H9 (cell line): ENCODE results near the gene NID1. TPM values are rescaled to one million over a fixed set of nuclear protein-coding genes. Genes with fewer than 3 reads are reported as not detected.

Experiments
- DNase-seq: peaks from one replicate; pipeline ENCODE4 v3.0.0-alpha.2; 2017
- H2AFZ ChIP-seq: one replicate; pipeline ENCODE4 v1.6.1; 2013; ENCODE audit warnings: mild to moderate bottlenecking, low read length, control low read depth, moderate library complexity
- H2AK5ac ChIP-seq: 2 replicates; pipeline ENCODE4 v1.6.1; 2013; ENCODE audit warnings: low read length, control low read depth, mixed read lengths; ENCODE audit not compliant: insufficient read length
- H2BK120ac ChIP-seq: one replicate; pipeline ENCODE4 v1.6.1; 2013; ENCODE audit warnings: low read depth, mild to moderate bottlenecking, low read length, control low read depth, inconsistent platforms; ENCODE audit not compliant: poor library complexity, severe bottlenecking
- H2BK12ac ChIP-seq: 2 replicates; pipeline ENCODE4 v1.6.1; 2013; ENCODE audit warnings: low read length, control low read depth, mixed read lengths, low read depth; ENCODE audit not compliant: insufficient read length
- H2BK15ac ChIP-seq: 2 replicates; pipeline ENCODE4 v1.6.1; 2013; ENCODE audit warnings: low read depth, low read length, control low read depth
- H2BK20ac ChIP-seq: one replicate; pipeline ENCODE4 v1.6.1; 2013; ENCODE audit warnings: low read depth, mild to moderate bottlenecking, low read length, control low read depth, inconsistent platforms; ENCODE audit not compliant: poor library complexity, severe bottlenecking
- H2BK5ac ChIP-seq: 2 replicates; pipeline ENCODE4 v1.6.1; 2013; ENCODE audit warnings: low read length, control low read depth, mixed read lengths; ENCODE audit not compliant: insufficient read length
- H3K14ac ChIP-seq: 2 replicates; pipeline ENCODE4 v1.6.1; 2013; ENCODE audit warnings: low read length, control low read depth; ENCODE audit not compliant: insufficient read depth
- H3K18ac ChIP-seq: 2 replicates; pipeline ENCODE4 v1.6.1; 2013; ENCODE audit warnings: low read depth, mild to moderate bottlenecking, mixed read lengths, low read length, control low read depth; ENCODE audit not compliant: insufficient read length
- H3K23ac ChIP-seq: 2 replicates; pipeline ENCODE4 v1.6.1; 2013; ENCODE audit warnings: low read length, control low read depth, mixed read lengths, low read depth; ENCODE audit not compliant: insufficient read length
- H3K23me2 ChIP-seq: 2 replicates; pipeline ENCODE4 v1.6.1; 2013; ENCODE audit warnings: low read depth, mild to moderate bottlenecking, mixed read lengths, low read length, control low read depth; ENCODE audit not compliant: insufficient read length, poor library complexity, severe bottlenecking
- H3K27ac ChIP-seq: 2 replicates; pipeline ENCODE4 v1.5.1; 2013; ENCODE audit warnings: low read length, control low read depth, mixed read lengths, low read depth; ENCODE audit not compliant: insufficient read length
- H3K27me3 ChIP-seq: 2 replicates; pipeline ENCODE4 v1.6.1; 2013; ENCODE audit warnings: low read length, control low read depth, inconsistent platforms; ENCODE audit not compliant: insufficient read depth
- H3K4ac ChIP-seq: 2 replicates; pipeline ENCODE4 v1.6.1; 2013; ENCODE audit warnings: low read depth, mild to moderate bottlenecking, control low read depth, inconsistent platforms, low read length, moderate library complexity
- H3K4me1 ChIP-seq: 2 replicates; pipeline ENCODE4 v1.6.1; 2013; ENCODE audit warnings: low read length, control low read depth, inconsistent platforms; ENCODE audit not compliant: insufficient read depth
- H3K4me2 ChIP-seq: 2 replicates; pipeline ENCODE4 v1.6.1; 2013; ENCODE audit warnings: low read length, control low read depth, mixed read lengths; ENCODE audit not compliant: insufficient read length, insufficient read depth
- H3K56ac ChIP-seq: 2 replicates; pipeline ENCODE4 v1.6.1; 2013; ENCODE audit warnings: low read depth, mild to moderate bottlenecking, mixed read lengths, low read length, control low read depth; ENCODE audit not compliant: insufficient read length
- H3K79me1 ChIP-seq: 2 replicates; pipeline ENCODE4 v1.6.1; 2013; ENCODE audit warnings: low read depth, mild to moderate bottlenecking, moderate library complexity, low read length, control low read depth, inconsistent platforms; ENCODE audit not compliant: insufficient read depth, poor library complexity, severe bottlenecking
- H3K79me2 ChIP-seq: 2 replicates; pipeline ENCODE4 v1.6.1; 2013; ENCODE audit warnings: low read length, control low read depth, inconsistent platforms; ENCODE audit not compliant: insufficient read depth
- H3K9ac ChIP-seq: 2 replicates; pipeline ENCODE4 v1.6.1; 2013; ENCODE audit warnings: low read length, control low read depth, mixed read lengths; ENCODE audit not compliant: insufficient read length; ENCODE audit errors: extremely low read depth
- H3K9me3 ChIP-seq: one replicate; pipeline ENCODE4 v1.6.1; 2013; ENCODE audit warnings: low read depth, low read length, inconsistent platforms; ENCODE audit not compliant: control insufficient read depth
- H3T11ph ChIP-seq: one replicate; pipeline ENCODE4 v1.6.1; 2013; ENCODE audit warnings: mild to moderate bottlenecking, low read length, control low read depth, inconsistent platforms
- H4K20me1 ChIP-seq: one replicate; pipeline ENCODE4 v1.6.1; 2013; ENCODE audit not compliant: control insufficient read depth, insufficient read length, insufficient read depth
- H4K5ac ChIP-seq: 2 replicates; pipeline ENCODE4 v1.6.1; 2013; ENCODE audit warnings: low read depth, mild to moderate bottlenecking, mixed read lengths, low read length, control low read depth; ENCODE audit not compliant: insufficient read length
- H4K8ac ChIP-seq: replicated peaks from 2 replicates; pipeline ENCODE4 v1.6.1; 2013; ENCODE audit warnings: low read length, control low read depth, mixed read lengths, low read depth; ENCODE audit not compliant: insufficient read length
- H4K91ac ChIP-seq: 2 replicates; pipeline ENCODE4 v1.6.1; 2013; ENCODE audit warnings: low read depth, mild to moderate bottlenecking, moderate library complexity, mixed read lengths, low read length, control low read depth; ENCODE audit not compliant: insufficient read length
- H3K27ac Mint-ChIP-seq, 3 experiments: 2 replicates in 2 of 3; 3 replicates in 1 of 3; pipeline ENCODE4 v1.8.0; 2020 to 2021; ENCODE audit warnings: mixed read lengths in 3 of 3, mild to moderate bottlenecking in 1 of 3, moderate library complexity in 1 of 3
- H3K27me3 Mint-ChIP-seq: 2 replicates; pipeline ENCODE4 v1.8.0; 2021; ENCODE audit warnings: low read depth, mild to moderate bottlenecking, moderate library complexity, mixed read lengths
- H3K36me3 Mint-ChIP-seq, 3 experiments: 2 replicates in 2 of 3; 3 replicates in 1 of 3; pipeline ENCODE4 v1.8.0; 2020 to 2021; ENCODE audit warnings: low read depth in 3 of 3, mixed read lengths in 3 of 3; ENCODE audit not compliant: insufficient read depth in 1 of 3
- H3K4me1 Mint-ChIP-seq, 2 experiments: 2 replicates each; pipeline ENCODE4 v1.8.0; 2020; ENCODE audit warnings: mixed read lengths in 2 of 2
- H3K4me3 Mint-ChIP-seq, 2 experiments: 2 replicates in 1 of 2; 3 replicates in 1 of 2; pipeline ENCODE4 v1.8.0; 2020 to 2021; ENCODE audit warnings: mild to moderate bottlenecking in 2 of 2, mixed read lengths in 2 of 2, moderate library complexity in 1 of 2
- H3K9me3 Mint-ChIP-seq, 2 experiments: 2 replicates in 1 of 2; 3 replicates in 1 of 2; pipeline ENCODE4 v1.8.0; 2020; ENCODE audit warnings: mild to moderate bottlenecking in 2 of 2, mixed read lengths in 2 of 2, moderate library complexity in 1 of 2
- whole genome bisulfite sequencing: extraction: QIAGEN DNeasy Blood & Tissue Kit; methylation state at CpG from one replicate; pipeline ENCODE4 v1.1.7; 2013; ENCODE audit warnings: missing lambda C conversion rate, low lambda C conversion rate, mixed read lengths; ENCODE audit not compliant: insufficient read length; ENCODE audit errors: extremely low coverage; 5-methylcytosine and 5-hydroxymethylcytosine counted together
- total RNA-seq: library from RNA; stranded (reverse); gene quantifications from 2 replicates; pipeline ENCODE4 v1.2.1, GENCODE V29; 2021
- TF ChIP-seq, protein P1 (sequence below): fragments of 200-600 bp; sonication (generic); conservative IDR thresholded peaks from 3 replicates; pipeline ENCODE4 v1.8.0; 2021; ENCODE audit warnings: antibody characterized with exemption, mild to moderate bottlenecking

The NID1 gene
- total RNA-seq, 1 experiment from 2014 or later = 28.5 TPM

DNA sequence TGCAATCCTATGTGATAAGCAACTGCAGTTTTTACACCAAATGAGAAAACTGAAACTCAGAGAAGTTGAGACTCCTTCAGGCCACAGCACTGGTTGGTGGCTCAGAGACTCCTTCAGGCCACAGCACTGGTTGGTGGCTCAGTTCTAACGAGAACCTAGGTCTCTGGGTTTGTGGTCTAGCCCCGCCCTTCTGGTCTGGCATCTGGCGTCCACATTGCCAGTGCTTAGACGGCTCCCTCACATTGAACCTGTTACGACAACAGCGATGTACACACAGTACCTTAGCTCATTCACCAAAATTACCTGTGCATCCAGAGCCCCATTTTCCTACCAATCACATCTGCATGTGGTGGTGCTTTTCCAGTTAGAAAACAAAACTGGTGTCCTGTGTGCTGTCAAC is 66.1 kb downstream of the NID1 start:
- Histone ChIP-seq H2BK12ac (no peak overlapping the region), H3K79me2 (no peaks in the 10 kb centered on the region), H2AFZ (no peak overlapping the region), H2BK5ac (no peak overlapping the region), H2BK15ac (no peak overlapping the region), H4K8ac (no peak overlapping the region), H4K91ac (no peak overlapping the region), H4K20me1 (no peaks in the 10 kb centered on the region), H3K23me2 (no peaks in the 10 kb centered on the region), H3K9ac (no peak overlapping the region), H3T11ph (no peak overlapping the region), H3K9me3 (no peaks in the 10 kb centered on the region), H3K27ac (no peak overlapping the region), H3K23ac (no peak overlapping the region), H2AK5ac (no peak overlapping the region), H3K27me3 (no peaks in the 10 kb centered on the region), H3K14ac (no peak overlapping the region), H3K18ac (no peak overlapping the region), H3K4me1 (no peaks in the 10 kb centered on the region; the same call in 1 of the 2 replicates), H3K79me1 (no peaks in the 10 kb centered on the region), H4K5ac (no peak overlapping the region), H3K56ac (no peak overlapping the region), H3K4me2 (no peak overlapping the region), H2BK20ac (no peak overlapping the region), H2BK120ac (no peak overlapping the region), H3K4ac (no peak overlapping the region)
- Mint-ChIP-seq H3K4me1 (peaks cover 26 to 28% of the 10 kb centered on the region in 2 experiments), H3K27ac (no peak overlapping the region; a peak in 1 of 7 replicates), H3K4me3 (no peak overlapping the region), H3K9me3 (no peaks in the 10 kb centered on the region), H3K27me3 (no peaks in the 10 kb centered on the region), H3K36me3 (peaks cover 0 to 5% (median 0%) of the 10 kb centered on the region in 3 experiments; a peak in 2 of 7 replicates)
- no peak for DNase-seq
- TF ChIP-seq, protein P1, sequence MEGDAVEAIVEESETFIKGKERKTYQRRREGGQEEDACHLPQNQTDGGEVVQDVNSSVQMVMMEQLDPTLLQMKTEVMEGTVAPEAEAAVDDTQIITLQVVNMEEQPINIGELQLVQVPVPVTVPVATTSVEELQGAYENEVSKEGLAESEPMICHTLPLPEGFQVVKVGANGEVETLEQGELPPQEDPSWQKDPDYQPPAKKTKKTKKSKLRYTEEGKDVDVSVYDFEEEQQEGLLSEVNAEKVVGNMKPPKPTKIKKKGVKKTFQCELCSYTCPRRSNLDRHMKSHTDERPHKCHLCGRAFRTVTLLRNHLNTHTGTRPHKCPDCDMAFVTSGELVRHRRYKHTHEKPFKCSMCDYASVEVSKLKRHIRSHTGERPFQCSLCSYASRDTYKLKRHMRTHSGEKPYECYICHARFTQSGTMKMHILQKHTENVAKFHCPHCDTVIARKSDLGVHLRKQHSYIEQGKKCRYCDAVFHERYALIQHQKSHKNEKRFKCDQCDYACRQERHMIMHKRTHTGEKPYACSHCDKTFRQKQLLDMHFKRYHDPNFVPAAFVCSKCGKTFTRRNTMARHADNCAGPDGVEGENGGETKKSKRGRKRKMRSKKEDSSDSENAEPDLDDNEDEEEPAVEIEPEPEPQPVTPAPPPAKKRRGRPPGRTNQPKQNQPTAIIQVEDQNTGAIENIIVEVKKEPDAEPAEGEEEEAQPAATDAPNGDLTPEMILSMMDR = no peak
- no CpG with 5 or more reads among the region's 6 CpGs for WGBS
